GM12801 (cell line): ENCODE measurements around the gene MRO.

Experiments used
- TF ChIP-seq, protein P1 (sequence below): IDR thresholded peaks from one replicate; pipeline ENCODE4 v1.5.1; 2011; ENCODE audit warnings: control low read depth; ENCODE audit not compliant: insufficient read length; ENCODE audit errors: extremely low read depth

Gene MRO

DNA sequence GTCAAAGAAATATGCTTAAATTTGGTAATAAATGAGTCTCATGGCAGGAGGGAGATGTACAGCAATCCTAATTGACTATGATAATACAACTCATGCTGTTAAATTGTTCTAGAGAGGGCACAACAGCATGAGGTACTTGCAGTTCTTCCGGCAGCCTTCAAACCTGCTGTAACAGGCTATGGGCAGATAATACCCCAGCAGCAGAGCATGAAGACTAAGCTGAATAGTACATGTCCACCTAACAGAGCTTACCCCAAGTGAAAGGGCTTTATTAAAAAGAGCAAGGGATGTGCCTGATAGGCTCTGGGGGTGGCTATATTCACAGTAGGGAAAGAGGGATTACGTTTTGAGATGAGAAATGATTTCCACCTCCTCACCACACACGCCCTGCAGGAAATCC lies 28.9 kb downstream of the MRO start:
- TF ChIP-seq, protein P1, sequence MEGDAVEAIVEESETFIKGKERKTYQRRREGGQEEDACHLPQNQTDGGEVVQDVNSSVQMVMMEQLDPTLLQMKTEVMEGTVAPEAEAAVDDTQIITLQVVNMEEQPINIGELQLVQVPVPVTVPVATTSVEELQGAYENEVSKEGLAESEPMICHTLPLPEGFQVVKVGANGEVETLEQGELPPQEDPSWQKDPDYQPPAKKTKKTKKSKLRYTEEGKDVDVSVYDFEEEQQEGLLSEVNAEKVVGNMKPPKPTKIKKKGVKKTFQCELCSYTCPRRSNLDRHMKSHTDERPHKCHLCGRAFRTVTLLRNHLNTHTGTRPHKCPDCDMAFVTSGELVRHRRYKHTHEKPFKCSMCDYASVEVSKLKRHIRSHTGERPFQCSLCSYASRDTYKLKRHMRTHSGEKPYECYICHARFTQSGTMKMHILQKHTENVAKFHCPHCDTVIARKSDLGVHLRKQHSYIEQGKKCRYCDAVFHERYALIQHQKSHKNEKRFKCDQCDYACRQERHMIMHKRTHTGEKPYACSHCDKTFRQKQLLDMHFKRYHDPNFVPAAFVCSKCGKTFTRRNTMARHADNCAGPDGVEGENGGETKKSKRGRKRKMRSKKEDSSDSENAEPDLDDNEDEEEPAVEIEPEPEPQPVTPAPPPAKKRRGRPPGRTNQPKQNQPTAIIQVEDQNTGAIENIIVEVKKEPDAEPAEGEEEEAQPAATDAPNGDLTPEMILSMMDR = no peak

DNA sequence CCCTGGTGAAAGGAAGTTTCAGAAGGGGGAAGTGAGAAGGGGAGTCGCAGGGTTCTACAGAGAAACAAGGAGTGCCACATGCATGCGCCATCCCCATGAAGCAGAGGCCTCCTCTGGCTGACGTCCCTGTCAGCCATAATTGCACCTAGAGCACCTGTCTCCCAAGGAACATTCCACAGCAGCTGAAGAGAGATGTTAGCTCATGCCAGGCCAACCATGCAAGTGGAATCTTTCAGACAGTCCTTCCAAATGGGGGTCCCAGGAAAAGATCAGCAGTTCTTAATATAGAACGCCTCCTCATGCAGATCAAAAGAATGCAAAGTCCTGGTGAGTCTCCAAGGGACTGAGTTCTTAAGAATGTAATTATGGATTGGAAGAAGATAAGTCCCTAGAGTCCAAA lies 29.6 kb downstream of the MRO start:
- TF ChIP-seq, protein P1 = no peak

DNA sequence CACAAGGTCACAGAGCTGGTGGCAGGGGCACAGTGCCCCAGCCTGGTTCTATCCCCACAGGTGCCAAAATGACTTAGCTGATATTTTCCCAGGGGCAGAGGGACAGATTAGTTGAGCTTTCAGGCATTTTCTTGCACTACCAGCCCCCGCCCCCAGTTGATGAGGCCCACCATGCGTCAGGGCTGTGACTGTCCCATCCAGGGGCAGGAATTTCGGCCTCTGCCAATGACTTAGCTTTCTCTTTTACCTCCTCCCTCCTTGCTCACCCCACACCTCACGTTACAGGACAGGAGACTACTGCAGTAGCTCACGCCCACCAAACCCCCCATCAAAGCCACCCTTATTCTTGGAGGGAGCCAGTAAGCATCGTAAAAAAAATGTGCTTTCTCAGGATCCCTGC lies 31.5 kb downstream of the MRO start:
- TF ChIP-seq, protein P1 = no peak

DNA sequence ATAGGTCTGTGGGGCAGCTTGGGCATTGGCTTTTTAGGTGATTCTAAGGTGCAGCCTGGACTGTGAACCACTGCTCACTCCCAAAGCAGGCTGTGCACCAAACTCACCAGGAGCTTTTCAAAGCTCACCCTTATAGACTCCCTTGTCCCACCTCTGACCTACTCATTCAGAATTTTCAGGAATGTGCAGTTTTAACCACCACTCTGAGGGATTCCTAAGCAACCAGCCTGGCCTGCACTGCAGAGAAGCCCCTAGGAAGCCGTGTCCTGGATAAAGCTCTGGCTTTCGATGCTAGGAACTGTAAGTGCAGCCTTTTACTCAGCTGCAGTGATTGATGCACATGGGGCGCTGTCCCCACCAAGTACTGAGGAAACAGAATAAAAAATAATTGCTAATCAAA lies 33.0 kb downstream of the MRO start:
- TF ChIP-seq, protein P1 = no peak

DNA sequence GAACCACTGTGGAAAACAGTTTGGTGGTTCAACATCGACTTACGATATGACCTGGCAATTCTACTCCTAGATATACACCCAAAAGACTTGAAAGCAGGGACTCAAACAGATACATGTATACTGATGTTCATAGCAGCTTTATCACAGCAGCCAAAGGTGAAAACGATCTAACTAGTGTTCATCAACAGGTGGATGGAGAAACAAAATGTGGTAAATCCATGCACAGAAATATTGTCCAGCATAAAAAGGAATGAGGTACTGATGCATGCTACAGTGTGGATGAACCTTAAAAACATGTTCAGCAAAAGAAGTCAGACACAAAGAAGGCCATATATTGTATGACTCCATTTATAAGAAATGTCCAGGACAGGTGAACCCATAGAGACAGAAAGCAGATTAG lies 36.3 kb downstream of the MRO start:
- TF ChIP-seq, protein P1 = no peak

DNA sequence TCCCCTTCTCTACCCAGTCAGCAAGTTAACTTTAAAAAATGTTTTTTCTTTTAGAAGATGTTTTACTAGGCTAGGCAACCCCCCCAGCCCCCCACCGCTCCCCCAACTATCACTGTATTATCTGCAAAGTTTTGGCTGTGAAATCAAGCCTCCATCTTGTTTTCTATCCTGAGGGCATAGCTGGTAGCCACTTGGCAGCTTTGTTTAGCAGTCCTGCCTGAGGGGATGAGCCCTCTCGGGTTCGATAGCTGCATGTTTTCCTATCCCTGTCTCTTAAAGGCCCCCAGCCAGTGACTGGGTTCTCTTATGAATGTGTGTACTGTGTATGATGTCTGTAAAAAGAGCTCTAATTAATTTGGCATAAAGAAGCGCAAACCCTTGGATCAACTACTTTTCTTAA lies 43.4 kb downstream of the MRO start:
- TF ChIP-seq, protein P1 = no peak

DNA sequence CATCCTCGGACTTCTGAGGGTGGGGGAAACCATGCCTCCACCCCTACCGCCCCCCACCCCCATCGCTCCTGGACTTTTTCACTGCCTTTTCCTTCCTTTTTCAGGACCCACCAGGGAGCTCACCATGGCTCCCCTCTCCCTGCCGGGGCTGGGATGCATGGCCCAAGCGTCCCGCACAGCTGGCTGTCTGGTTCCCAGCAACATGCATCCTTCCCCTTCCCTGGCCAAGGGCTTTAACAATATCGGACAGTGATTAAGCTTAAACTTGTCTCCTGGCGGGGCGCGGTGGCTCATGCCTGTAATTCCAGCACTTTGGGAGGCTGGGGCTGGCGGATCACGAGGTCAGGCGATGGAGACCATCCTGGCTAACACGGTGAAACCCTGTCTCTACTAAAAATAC lies 44.1 kb downstream of the MRO start:
- TF ChIP-seq, protein P1 = no peak

DNA sequence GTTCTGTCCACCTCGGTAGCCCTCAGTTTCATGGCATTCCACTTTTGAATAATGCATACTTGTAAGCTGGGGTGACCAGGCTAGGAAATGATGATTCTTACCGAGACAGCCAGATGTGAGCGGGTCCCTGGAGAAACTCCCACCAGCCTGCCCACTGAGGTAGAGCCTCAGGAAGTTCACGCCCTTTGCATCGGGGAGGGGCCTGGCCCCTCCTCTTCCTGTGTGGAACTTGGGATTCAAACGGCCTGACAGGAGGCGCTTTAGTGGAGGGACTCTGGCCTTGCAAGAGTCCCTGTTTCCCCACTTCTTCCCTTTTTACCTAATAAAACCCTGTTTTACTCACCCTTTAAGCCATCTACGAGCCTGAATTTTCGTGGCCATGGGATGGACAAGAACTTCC lies 44.6 kb downstream of the MRO start:
- TF ChIP-seq, protein P1 = no peak
